Measurements from ENCODE around the gene DHX35.

DNA sequence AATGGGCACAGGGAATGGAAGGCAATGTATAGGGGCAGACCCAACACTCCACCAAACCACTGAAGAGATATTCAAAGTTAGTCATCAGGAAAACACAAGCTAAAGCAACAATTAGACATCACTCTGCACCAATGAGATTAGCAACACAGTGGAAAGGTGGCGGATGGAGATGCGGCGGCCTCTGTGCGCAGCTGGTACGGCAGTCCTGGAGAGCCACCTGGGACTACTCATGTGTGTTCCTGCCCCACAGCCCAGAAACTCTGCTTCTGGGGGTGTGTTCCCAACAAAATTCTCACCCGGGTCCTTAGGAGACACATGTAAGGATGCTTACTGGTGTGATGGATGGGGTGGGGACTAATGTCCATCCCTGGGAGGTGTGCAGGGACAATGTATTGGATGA lies 82.4 kb downstream of the DHX35 start:
- TF ChIP-seq POLR2A (IDR thresholded peaks at IDR 0.05; ENCODE audit: low read length): no peak
- TF ChIP-seq GATA1 (IDR thresholded peaks at IDR 0.05; ENCODE audit: low read depth, low read length): no peak
